ENCODE data around the gene OPN1MW3.

OPN1MW3 gene

DNA sequence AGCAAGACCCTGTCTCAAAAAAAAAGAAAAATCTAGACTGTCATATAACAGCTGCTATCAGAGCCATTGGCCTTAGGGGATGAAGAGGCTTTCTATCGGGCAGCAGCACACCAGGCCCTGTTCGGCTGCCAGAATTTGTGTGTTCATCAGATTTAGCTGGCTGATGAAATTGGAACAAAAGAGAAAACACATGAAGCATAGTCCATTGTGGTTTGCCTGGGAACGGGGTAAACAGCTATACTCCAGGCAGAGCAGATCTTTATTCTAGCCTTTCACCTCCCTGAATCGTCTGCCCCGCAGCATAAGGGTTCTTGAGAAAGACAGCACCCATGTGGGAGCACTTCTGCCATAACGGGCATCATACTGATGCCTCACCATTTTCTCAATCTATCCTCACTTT, 49.8 kb downstream of the OPN1MW3 start:
- H3F3A ChIP-seq (ENCODE audit: insufficient read depth, low read length): no peaks in the 10 kb centered on the region
- no peak overlapping the region for H3K9ac ChIP-seq (ENCODE audit: low read length)
- no peak overlapping the region for H2AFZ ChIP-seq (ENCODE audit: low read length)
- H3K4me2 ChIP-seq (ENCODE audit: low read depth, low read length): no peak overlapping the region
- no peaks in the 10 kb centered on the region for H3K79me2 ChIP-seq (ENCODE audit: low read length)
- no peaks in the 10 kb centered on the region for H3K9me3 ChIP-seq (replicated peaks; ENCODE audit: insufficient read depth, low read length)
- no peak overlapping the region for H3K4me3 ChIP-seq (ENCODE audit: low read length)
- DNase-seq: no peak
- peaks cover 5% of the 10 kb centered on the region; the same call in 1 of the 2 replicates for H3K4me1 ChIP-seq (ENCODE audit: low read length)
- TF ChIP-seq EZH2 (optimal IDR thresholded peaks at IDR 0.05; ENCODE audit: low read depth, low read length): no peak
- no peak for TF ChIP-seq EZH2phosphoT487 (IDR thresholded peaks at IDR 0.05; ENCODE audit: low read length)
- no peak for TF ChIP-seq CTCF (IDR thresholded peaks at IDR 0.05; ENCODE audit: low read length)
- no peak overlapping the region for H3K27ac ChIP-seq (ENCODE audit: low read length)
- no peaks in the 10 kb centered on the region for H3K27me3 ChIP-seq (replicated peaks; ENCODE audit: insufficient read depth, low read length)
- H3K9me2 ChIP-seq (replicated peaks; ENCODE audit: insufficient read depth, low read length): no peaks in the 10 kb centered on the region
- H4K20me1 ChIP-seq (ENCODE audit: insufficient read depth, low read length): no peaks in the 10 kb centered on the region
- no peaks in the 10 kb centered on the region for H3K36me3 ChIP-seq (replicated peaks; ENCODE audit: insufficient read depth, low read length)

DNA sequence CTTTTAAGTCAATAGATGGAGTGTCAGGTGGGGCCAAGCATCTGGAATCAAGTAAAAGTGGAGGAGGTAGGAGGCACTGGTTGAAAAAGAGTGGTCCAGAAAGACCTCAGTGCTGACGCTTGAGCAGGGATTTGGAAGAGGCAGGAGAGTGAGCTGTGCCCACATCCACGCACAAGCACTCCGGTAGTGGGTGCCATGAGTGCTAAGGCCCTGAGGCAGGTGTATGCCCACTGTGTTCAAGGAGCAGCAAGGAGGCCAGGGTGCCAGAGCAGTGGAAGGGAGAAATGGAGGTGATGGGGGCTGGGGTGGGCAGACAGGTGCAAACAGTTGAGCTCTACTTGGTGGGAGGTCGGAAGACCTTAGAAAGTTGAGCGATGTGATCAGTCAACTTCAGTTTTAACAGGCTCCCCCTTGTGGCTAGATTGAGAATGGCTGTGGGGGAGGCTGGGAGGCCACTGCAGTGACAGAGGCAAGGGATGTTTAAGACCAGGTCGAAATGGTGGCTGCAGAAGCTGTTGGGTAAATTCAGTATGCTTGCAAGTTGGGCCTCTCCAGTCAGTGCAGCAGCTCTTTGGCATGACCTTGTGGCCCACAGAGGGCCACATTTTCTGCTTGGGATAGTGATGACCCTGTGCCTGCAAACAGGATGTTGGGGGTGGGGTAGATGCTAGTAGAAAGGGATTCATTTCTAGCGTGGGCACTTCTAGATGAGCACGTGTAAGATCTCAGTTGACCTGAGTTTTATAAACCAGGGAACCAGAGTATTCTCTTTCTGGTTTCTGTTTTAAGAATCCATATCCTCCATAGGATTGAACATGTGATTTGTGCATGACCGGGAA, 50.9 kb downstream of the OPN1MW3 start:
- Histone ChIP-seq H3K36me3 (replicated peaks; ENCODE audit: insufficient read depth, low read length) (no peaks in the 10 kb centered on the region), H3K9me2 (replicated peaks; ENCODE audit: insufficient read depth, low read length) (no peaks in the 10 kb centered on the region), H4K20me1 (ENCODE audit: insufficient read depth, low read length) (no peaks in the 10 kb centered on the region), H2AFZ (ENCODE audit: low read length) (0 out of 2 replicates have a peak overlapping the region, but pooled peaks have one; percentile 30), H3K27ac (ENCODE audit: low read length) (no peak overlapping the region), H3K79me2 (ENCODE audit: low read length) (no peaks in the 10 kb centered on the region), H3K9me3 (replicated peaks; ENCODE audit: insufficient read depth, low read length) (no peaks in the 10 kb centered on the region), H3K9ac (ENCODE audit: low read length) (no peak overlapping the region), H3K4me2 (ENCODE audit: low read depth, low read length) (no peak overlapping the region), H3F3A (ENCODE audit: insufficient read depth, low read length) (no peaks in the 10 kb centered on the region), H3K4me1 (ENCODE audit: low read length) (peaks cover 5% of the 10 kb centered on the region; the same call in 1 of the 2 replicates), H3K27me3 (replicated peaks; ENCODE audit: insufficient read depth, low read length) (no peaks in the 10 kb centered on the region), H3K4me3 (ENCODE audit: low read length) (no peak overlapping the region)
- TF ChIP-seq EZH2 (optimal IDR thresholded peaks at IDR 0.05; ENCODE audit: low read depth, low read length) (no peak), CTCF (IDR thresholded peaks at IDR 0.05; ENCODE audit: low read length) (peak; percentile 68)
- DNase-seq: peak; percentile 49

- no peak overlapping the region for H2AFZ ChIP-seq (ENCODE audit: low read length)
- H4K20me1 ChIP-seq (ENCODE audit: insufficient read depth, low read length): no peaks in the 10 kb centered on the region
- H3K27me3 ChIP-seq (replicated peaks; ENCODE audit: insufficient read depth, low read length): no peaks in the 10 kb centered on the region
- H3K9me3 ChIP-seq (replicated peaks; ENCODE audit: insufficient read depth, low read length): no peaks in the 10 kb centered on the region
- no peak for DNase-seq
- no peak overlapping the region for H3K27ac ChIP-seq (ENCODE audit: low read length)
- H3F3A ChIP-seq (ENCODE audit: insufficient read depth, low read length): no peaks in the 10 kb centered on the region
- no peak overlapping the region for H3K4me2 ChIP-seq (ENCODE audit: low read depth, low read length)
- no peaks in the 10 kb centered on the region for H3K79me2 ChIP-seq (ENCODE audit: low read length)
- H3K9ac ChIP-seq (ENCODE audit: low read length): no peak overlapping the region
- H3K9me2 ChIP-seq (replicated peaks; ENCODE audit: insufficient read depth, low read length): no peaks in the 10 kb centered on the region
- H3K36me3 ChIP-seq (replicated peaks; ENCODE audit: insufficient read depth, low read length): no peaks in the 10 kb centered on the region
- no peak overlapping the region for H3K4me3 ChIP-seq (ENCODE audit: low read length)
- peaks cover 5% of the 10 kb centered on the region; the same call in 1 of the 2 replicates for H3K4me1 ChIP-seq (ENCODE audit: low read length)
- TF ChIP-seq EZH2phosphoT487 (IDR thresholded peaks at IDR 0.05; ENCODE audit: low read length) (no peak), CTCF (IDR thresholded peaks at IDR 0.05; ENCODE audit: low read length) (no peak), EZH2 (optimal IDR thresholded peaks at IDR 0.05; ENCODE audit: low read depth, low read length) (no peak)
These were observed 51.8 kb downstream of the OPN1MW3 start for GRCh38 chrX:154309041-154309775.

Measured in MM.1S (cell line).